ENCODE measurements around the gene SARDH.

SARDH gene

GRCh38 chr9:133737774-133738639 lies at the start of gene SARDH:
TSS of gene SARDH (minus strand) at chr9:133738352. CDS start at chr9:133734173, 4,179 bp downstream.
- peak within 1 kb of the TSS; percentile 51 for H3K4me3 ChIP-seq (ENCODE audit: low read depth, low read length)
- no peak within 1 kb of the TSS for H3K27ac ChIP-seq

DNA sequence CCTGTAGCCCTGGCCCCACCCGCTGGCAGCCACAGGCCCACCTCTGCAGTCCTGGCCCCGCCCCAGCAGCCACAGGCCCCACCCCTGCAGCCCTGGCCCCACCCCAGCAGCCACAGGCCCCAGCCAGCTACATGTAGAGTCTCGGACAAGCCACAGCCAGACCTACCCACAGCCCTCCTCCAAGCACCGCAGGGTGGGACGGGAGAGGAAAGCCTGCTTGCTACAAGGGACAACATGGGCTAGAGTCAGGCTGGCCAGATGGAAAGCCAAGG lies 49.5 kb upstream of the SARDH start:
- in situ Hi-C loops (cut with HindIII; ENCODE audit: low pct_ligation_motif_present, low sequenced_read_pairs), result loop anchor here (10.0 kb wide), 1 partner anchor 207 kb away; the partner anchor contains the start of gene VAV2
- peaks cover 5% of the 10 kb centered on the region for H3K36me3 ChIP-seq (replicated peaks)

More at GRCh38 chr9:133737774-133738639, at the start of gene SARDH:
- Histone ChIP-seq H3K27me3 (replicated peaks) (no peaks in the 10 kb centered on the region), H3K36me3 (replicated peaks) (no peaks in the 10 kb centered on the region)
- TF ChIP-seq, protein P1, sequence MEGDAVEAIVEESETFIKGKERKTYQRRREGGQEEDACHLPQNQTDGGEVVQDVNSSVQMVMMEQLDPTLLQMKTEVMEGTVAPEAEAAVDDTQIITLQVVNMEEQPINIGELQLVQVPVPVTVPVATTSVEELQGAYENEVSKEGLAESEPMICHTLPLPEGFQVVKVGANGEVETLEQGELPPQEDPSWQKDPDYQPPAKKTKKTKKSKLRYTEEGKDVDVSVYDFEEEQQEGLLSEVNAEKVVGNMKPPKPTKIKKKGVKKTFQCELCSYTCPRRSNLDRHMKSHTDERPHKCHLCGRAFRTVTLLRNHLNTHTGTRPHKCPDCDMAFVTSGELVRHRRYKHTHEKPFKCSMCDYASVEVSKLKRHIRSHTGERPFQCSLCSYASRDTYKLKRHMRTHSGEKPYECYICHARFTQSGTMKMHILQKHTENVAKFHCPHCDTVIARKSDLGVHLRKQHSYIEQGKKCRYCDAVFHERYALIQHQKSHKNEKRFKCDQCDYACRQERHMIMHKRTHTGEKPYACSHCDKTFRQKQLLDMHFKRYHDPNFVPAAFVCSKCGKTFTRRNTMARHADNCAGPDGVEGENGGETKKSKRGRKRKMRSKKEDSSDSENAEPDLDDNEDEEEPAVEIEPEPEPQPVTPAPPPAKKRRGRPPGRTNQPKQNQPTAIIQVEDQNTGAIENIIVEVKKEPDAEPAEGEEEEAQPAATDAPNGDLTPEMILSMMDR (IDR thresholded peaks at IDR 0.05; ENCODE audit: low read depth, low read length, missing control alignments), result no peak
- in situ Hi-C loops (cut with HindIII; ENCODE audit: low pct_ligation_motif_present, low sequenced_read_pairs), result no loop called here
- DNase-seq, result peak; percentile 31

GRCh38 chr9:133786907-133787753 lies 49.0 kb upstream of the SARDH start:
- H3K27me3 ChIP-seq (replicated peaks), result no peaks in the 10 kb centered on the region
- H3K27ac ChIP-seq, result no peak overlapping the region
- no peak for DNase-seq
- TF ChIP-seq, protein P1 (IDR thresholded peaks at IDR 0.05; ENCODE audit: low read depth, low read length, missing control alignments), result no peak
- H3K36me3 ChIP-seq (replicated peaks), result peaks cover 5% of the 10 kb centered on the region
- no peak overlapping the region for H3K4me3 ChIP-seq (ENCODE audit: low read depth, low read length)
- in situ Hi-C loops (cut with HindIII; ENCODE audit: low pct_ligation_motif_present, low sequenced_read_pairs), result loop anchor here (10.0 kb wide), 1 partner anchor 208 kb away; the partner anchor contains the start of gene VAV2

More for the DNA sequence above, 49.5 kb upstream of the SARDH start:
- no peak for DNase-seq
- Histone ChIP-seq H3K4me3 (ENCODE audit: low read depth, low read length) (no peak overlapping the region), H3K27ac (no peak overlapping the region), H3K27me3 (replicated peaks) (no peaks in the 10 kb centered on the region)
- TF ChIP-seq, protein P1 (IDR thresholded peaks at IDR 0.05; ENCODE audit: low read depth, low read length, missing control alignments), result no peak

DNA sequence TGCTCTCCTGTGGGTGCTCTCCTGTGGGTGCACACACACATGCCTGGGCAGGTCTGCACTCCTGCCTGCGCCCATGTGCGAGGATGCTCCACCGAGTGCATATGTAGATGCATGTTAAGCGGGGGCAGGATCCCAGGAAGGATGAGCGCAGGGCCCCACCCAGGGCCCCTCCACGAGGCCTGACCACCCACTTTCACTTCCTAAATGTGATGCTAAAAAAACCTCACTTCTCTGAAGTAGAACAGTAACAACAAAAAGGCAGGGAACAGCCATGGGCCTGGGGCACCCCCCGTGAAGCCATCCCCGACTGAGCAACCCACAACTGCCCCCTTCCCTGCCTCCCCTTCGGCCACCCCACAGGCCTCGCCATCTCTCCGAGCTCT lies 48.2 kb upstream of the SARDH start:
- in situ Hi-C loops (cut with HindIII; ENCODE audit: low pct_ligation_motif_present, low sequenced_read_pairs), result loop anchor here (10.0 kb wide), 1 partner anchor 208 kb away; the partner anchor contains the start of gene VAV2
- no peaks in the 10 kb centered on the region for H3K27me3 ChIP-seq (replicated peaks)
- TF ChIP-seq, protein P1 (IDR thresholded peaks at IDR 0.05; ENCODE audit: low read depth, low read length, missing control alignments), result no peak
- H3K4me3 ChIP-seq (ENCODE audit: low read depth, low read length), result no peak overlapping the region
- no peak for DNase-seq
- H3K27ac ChIP-seq, result no peak overlapping the region
- peaks cover 5% of the 10 kb centered on the region for H3K36me3 ChIP-seq (replicated peaks)

GRCh38 chr9:133785753-133786370 lies 47.7 kb upstream of the SARDH start:
- Histone ChIP-seq H3K4me3 (ENCODE audit: low read depth, low read length) (no peak overlapping the region), H3K27me3 (replicated peaks) (no peaks in the 10 kb centered on the region), H3K27ac (no peak overlapping the region), H3K36me3 (replicated peaks) (peaks cover 5% of the 10 kb centered on the region)
- TF ChIP-seq, protein P1 (IDR thresholded peaks at IDR 0.05; ENCODE audit: low read depth, low read length, missing control alignments), result no peak
- in situ Hi-C loops (cut with HindIII; ENCODE audit: low pct_ligation_motif_present, low sequenced_read_pairs), result loop anchor here (10.0 kb wide), 1 partner anchor 209 kb away; the partner anchor contains the start of gene VAV2
- DNase-seq, result no peak
